ENCODE results near the gene EML1. TPM values are rescaled to one million over a fixed set of nuclear protein-coding genes. Genes with fewer than 3 reads are reported as not detected.

Gene EML1
- total RNA-seq, 1 donor from 2014 or later, result 0.68 TPM

DNA sequence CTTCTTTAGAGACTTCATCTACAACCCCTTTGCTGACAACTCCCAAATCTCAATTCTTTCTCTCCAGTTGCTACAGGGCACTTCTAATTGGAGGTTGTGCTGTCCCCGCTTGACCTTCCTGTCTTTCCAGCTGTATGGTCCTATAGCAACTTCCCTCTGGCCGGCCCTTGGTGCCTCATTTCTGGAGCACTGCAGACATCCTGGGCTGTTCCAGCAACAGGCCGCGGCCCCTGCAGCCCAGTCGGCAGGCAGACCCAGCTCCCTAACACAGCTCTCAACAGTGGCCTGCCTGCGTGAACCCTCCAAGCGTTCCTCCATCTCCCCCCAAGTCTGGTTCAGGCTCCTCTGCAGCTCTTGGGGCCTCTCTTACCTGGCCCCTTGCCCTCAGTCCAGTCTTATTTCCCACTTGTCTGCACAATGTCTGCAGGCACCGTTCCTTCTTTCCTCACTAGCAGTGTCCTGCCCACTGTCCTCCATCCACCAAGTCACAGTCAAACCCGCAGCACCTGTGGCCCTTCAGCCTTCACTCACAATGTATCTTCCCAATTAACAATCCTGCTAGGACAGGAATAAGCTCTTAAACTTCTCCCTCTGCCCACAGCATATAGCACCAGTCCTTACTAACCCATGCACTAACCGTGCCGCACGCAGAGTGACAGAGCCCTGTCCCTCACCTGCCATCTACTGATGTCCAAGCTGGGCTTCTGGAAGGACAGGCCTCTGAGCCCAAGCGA is 1.6 kb upstream of the EML1 start:
- Mint-ChIP-seq H3K4me1 (ENCODE audit: low read depth) (peaks cover 14% of the 10 kb centered on the region), H3K27me3 (ENCODE audit: low read depth) (peaks cover 39% of the 10 kb centered on the region), H3K4me3 (ENCODE audit: low read depth) (no peak overlapping the region), H3K36me3 (ENCODE audit: low read depth) (no peaks in the 10 kb centered on the region), H3K27ac (no peak overlapping the region), H3K9me3 (no peaks in the 10 kb centered on the region)
- intact Hi-C loops (cut with micrococcal nuclease), result no loop called here
- no peak for DNase-seq (ENCODE audit: low spot score)

DNA sequence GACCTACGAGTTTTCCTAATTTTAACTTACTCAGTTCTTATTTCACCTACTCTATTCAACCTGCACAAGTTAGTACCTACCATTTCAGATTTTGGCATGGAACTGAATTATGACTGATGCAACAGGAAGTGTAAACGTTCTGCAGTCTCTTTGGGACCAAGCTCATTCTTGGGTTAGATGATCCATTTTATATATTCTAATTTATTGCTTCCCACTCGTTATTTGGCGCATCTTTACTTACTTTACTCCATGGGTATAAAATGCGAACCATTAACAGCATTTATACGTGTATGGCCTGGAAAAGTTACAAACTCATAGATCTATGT is 1.0 kb upstream of the EML1 start:
- H3K27me3 Mint-ChIP-seq (ENCODE audit: low read depth), result peaks cover 44% of the 10 kb centered on the region
- H3K27ac Mint-ChIP-seq, result no peak overlapping the region
- H3K36me3 Mint-ChIP-seq (ENCODE audit: low read depth), result no peaks in the 10 kb centered on the region
- H3K4me1 Mint-ChIP-seq (ENCODE audit: low read depth), result peaks cover 14% of the 10 kb centered on the region
- intact Hi-C loops (cut with micrococcal nuclease), result no loop called here
- H3K4me3 Mint-ChIP-seq (ENCODE audit: low read depth), result peak overlapping the region; percentile 59
- no peaks in the 10 kb centered on the region for H3K9me3 Mint-ChIP-seq
- no peak for DNase-seq (ENCODE audit: low spot score)

DNA sequence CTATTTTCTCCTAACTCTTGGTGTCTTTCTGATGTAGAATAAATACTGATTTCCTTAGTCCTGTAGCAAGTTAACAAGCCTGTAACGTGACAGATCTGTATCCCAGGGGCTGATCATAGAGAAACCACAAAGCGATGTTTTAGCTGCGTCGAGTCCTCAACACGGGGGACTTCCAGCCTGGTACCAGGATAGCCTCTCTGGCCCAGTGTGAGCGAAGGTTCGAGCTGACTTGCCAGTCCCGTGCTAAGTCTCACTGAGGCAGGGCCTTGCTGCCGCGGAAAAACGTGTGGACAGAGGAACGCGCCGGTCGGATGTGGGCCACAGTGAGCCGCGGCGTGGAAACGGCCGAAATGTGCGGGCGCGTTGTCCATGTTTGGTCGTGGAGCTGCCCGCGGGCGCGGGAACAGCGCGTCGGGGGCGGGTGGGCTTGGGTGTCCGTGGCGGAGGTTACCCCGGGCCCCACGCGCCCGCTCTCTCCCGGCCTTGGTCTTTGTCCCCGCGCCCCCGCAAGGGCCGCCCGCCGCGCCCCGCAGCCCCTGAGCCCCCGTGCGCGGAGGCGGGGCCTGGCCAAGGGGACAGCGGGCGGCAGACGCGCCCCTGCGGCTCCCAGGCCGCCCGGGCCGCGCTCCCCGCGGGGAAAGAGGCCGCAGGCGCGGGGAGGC is 531 bp upstream of the EML1 start:
- Mint-ChIP-seq H3K4me3 (ENCODE audit: low read depth) (peak overlapping the region; percentile 59), H3K27ac (no peak overlapping the region), H3K4me1 (ENCODE audit: low read depth) (peaks cover 14% of the 10 kb centered on the region), H3K27me3 (ENCODE audit: low read depth) (peaks cover 47% of the 10 kb centered on the region), H3K36me3 (ENCODE audit: low read depth) (no peaks in the 10 kb centered on the region), H3K9me3 (no peaks in the 10 kb centered on the region)
- DNase-seq (ENCODE audit: low spot score), result no peak
- intact Hi-C loops (cut with micrococcal nuclease), result no loop called here

DNA sequence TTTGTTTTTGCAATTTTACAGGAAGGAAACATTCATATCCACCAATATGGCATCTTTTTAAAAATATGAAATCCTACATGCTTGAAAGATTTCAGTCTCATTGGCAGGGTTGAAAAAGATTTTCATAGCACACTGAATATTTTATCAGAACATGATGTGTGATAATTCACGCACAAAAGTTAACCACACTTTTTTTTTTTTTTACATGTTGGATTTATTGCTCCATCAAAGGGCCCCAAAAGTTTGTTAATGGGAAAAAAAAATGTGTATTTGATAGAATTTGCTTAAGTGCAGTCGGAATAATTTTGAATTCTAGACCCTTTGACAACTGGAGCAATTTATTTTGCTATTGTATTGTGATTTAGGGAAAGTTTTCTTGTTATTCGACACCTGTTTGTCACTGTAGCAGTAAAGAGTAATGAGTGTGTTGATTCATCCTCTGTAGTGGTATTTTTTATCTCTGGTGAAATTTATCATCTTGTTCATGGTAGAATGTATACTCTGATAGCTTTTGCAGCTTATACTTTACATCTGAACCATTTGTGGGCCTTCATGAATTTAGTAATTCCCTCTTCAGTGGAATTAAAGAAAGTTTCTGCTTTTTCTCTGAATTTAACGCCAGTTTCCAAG is 1.1 kb downstream of the EML1 start:
- no peak for DNase-seq (ENCODE audit: low spot score)
- Mint-ChIP-seq H3K4me1 (ENCODE audit: low read depth) (peaks cover 14% of the 10 kb centered on the region), H3K9me3 (no peaks in the 10 kb centered on the region), H3K4me3 (ENCODE audit: low read depth) (peak overlapping the region; percentile 64), H3K27me3 (ENCODE audit: low read depth) (peaks cover 54% of the 10 kb centered on the region), H3K27ac (no peak overlapping the region), H3K36me3 (ENCODE audit: low read depth) (no peaks in the 10 kb centered on the region)
- intact Hi-C loops (cut with micrococcal nuclease), result no loop called here

DNA sequence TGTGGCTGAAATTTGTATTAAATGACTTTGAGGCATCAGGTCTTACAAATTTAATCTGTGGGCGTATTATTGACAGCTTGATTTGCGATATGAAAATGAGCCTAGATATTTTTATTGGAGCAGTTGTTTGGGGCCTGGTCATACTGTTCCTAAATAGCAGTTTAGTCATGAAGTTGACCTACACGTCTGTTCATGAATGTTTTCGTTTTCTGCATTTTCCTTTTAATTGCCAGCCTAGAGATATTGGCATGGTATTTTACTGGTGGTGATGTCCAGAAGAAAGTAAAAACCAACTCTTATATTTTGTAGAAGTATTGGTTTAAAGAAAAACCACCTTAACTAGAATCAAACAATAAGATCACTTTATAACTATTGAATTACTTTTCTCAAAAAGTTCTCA is 1.8 kb downstream of the EML1 start:
- Mint-ChIP-seq H3K4me1 (ENCODE audit: low read depth) (peaks cover 8% of the 10 kb centered on the region), H3K9me3 (no peaks in the 10 kb centered on the region), H3K4me3 (ENCODE audit: low read depth) (no peak overlapping the region), H3K36me3 (ENCODE audit: low read depth) (no peaks in the 10 kb centered on the region), H3K27me3 (ENCODE audit: low read depth) (peaks cover 62% of the 10 kb centered on the region), H3K27ac (no peak overlapping the region)
- DNase-seq (ENCODE audit: low spot score), result no peak
- intact Hi-C loops (cut with micrococcal nuclease), result no loop called here

DNA sequence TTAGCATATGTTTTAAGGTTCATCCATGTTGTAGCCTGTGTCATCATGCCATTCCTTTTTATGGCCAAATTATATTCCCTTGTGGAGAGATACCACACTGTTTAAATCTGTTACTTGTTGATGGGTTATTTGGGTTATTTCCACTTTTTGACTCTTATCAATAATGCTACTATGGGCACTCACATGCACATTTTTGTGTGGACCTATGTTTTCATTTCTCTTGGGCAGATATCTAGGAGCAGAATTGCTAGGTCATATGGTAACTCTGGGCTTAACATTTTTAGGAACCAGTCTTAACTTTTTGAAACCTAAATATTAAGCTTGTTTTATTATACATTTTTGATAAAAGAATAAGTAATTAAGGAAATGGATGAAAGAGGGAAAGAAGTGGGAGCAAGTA is 4.0 kb downstream of the EML1 start:
- H3K36me3 Mint-ChIP-seq (ENCODE audit: low read depth), result no peaks in the 10 kb centered on the region
- DNase-seq (ENCODE audit: low spot score), result no peak
- no peak overlapping the region for H3K4me3 Mint-ChIP-seq (ENCODE audit: low read depth)
- H3K9me3 Mint-ChIP-seq, result no peaks in the 10 kb centered on the region
- intact Hi-C loops (cut with micrococcal nuclease), result no loop called here
- H3K27me3 Mint-ChIP-seq (ENCODE audit: low read depth), result peaks cover 62% of the 10 kb centered on the region
- no peak overlapping the region for H3K27ac Mint-ChIP-seq
- H3K4me1 Mint-ChIP-seq (ENCODE audit: low read depth), result peaks cover 3% of the 10 kb centered on the region

DNA sequence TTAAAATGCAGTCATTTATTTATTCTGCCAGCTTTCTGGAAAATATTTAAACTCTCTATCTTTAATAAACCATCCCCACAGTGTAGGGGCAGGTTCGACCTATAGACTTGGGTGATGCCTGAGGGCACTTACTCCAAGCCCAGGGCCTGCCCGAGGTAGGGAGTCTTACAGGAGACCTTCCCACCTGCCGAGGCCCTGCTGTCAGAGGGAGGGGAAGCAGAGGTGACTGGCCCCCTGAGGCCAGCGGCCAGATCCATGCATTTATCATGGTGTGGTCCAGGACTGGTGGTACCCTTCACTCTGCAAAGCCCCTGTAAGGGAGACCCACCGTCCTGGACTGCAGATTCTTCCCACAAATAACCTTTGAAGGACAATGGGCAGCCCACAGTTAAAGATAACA is 7.6 kb downstream of the EML1 start:
- H3K4me3 Mint-ChIP-seq (ENCODE audit: low read depth), result no peak overlapping the region
- H3K36me3 Mint-ChIP-seq (ENCODE audit: low read depth), result no peaks in the 10 kb centered on the region
- H3K9me3 Mint-ChIP-seq, result no peaks in the 10 kb centered on the region
- no peak overlapping the region for H3K27ac Mint-ChIP-seq
- DNase-seq (ENCODE audit: low spot score), result no peak
- peaks cover 45% of the 10 kb centered on the region for H3K27me3 Mint-ChIP-seq (ENCODE audit: low read depth)
- H3K4me1 Mint-ChIP-seq (ENCODE audit: low read depth), result no peaks in the 10 kb centered on the region
- intact Hi-C loops (cut with micrococcal nuclease), result no loop called here

DNA sequence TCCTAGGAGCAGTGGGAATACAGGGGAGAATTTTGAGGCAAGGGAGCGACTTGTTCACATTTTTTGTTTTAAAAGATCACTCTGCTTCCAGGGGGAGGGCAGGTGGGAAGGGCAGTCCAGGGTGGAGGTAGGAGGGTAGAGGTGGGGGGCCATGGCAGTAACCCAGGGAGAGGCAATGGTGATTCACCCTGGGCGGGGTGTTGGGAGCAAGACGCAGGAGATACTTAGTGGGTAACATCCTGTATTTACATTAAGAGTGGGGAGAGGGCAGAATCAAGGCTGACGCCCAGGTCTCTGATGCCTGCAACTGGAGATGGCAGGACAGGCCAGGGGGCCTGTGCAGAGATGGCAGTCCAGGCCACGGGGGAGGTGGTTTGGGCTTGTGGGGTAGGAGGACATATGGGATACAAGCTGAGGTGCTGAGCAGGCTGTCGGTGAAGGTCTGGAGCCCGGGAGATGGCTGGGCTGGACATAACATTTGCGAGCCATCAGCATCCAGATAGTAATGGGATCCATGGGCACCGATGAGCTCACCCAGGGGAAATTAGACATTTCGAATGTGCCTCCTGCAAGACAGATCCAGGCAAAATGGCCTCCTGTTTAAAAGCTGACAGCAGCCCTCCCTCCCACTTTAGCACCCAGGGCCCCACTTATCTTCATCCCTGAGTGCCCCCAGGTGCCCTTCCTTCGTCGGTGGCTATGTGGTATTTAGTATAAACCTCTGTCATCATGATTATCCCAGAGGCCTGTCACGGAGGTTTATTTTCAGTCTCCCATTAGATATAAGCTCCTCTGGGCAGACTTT is 9.3 kb downstream of the EML1 start:
- H3K27me3 Mint-ChIP-seq (ENCODE audit: low read depth), result peaks cover 33% of the 10 kb centered on the region
- intact Hi-C loops (cut with micrococcal nuclease), result no loop called here
- H3K4me3 Mint-ChIP-seq (ENCODE audit: low read depth), result no peak overlapping the region
- no peaks in the 10 kb centered on the region for H3K4me1 Mint-ChIP-seq (ENCODE audit: low read depth)
- H3K9me3 Mint-ChIP-seq, result no peaks in the 10 kb centered on the region
- no peaks in the 10 kb centered on the region for H3K36me3 Mint-ChIP-seq (ENCODE audit: low read depth)
- no peak for DNase-seq (ENCODE audit: low spot score)
- H3K27ac Mint-ChIP-seq, result no peak overlapping the region

DNA sequence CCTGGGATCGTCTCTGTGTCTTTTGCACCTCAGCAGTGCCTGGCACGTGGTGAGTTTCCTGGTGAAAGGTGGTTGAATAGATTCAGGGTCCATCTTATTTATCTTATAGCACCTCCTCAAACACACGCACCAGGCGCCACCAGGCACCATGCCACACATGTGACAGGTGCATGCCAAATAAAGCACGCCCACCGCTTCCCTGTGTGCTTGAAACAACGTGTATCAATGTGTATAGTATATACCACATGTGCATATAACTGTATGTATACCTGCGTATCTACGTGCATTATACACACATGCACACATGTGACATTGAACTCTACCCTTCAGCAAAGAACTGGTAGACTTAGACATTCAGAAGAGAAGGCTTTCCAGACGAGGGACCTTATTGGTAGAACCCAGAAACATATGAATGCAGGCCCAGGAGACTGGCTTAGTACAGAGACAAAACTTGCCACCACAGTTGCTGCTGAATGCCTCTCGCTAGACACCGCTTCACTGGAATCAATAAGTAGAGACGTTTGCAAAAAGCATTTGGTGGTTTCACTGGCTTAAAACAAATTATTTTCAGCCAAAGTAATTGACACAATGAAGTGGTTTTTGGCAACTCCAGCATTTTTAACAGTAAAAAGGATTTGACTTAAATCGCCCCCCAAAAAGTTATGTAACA is 10.0 kb downstream of the EML1 start:
- no peak overlapping the region for H3K27ac Mint-ChIP-seq
- intact Hi-C loops (cut with micrococcal nuclease), result no loop called here
- no peak overlapping the region for H3K4me3 Mint-ChIP-seq (ENCODE audit: low read depth)
- H3K27me3 Mint-ChIP-seq (ENCODE audit: low read depth), result peaks cover 30% of the 10 kb centered on the region
- H3K36me3 Mint-ChIP-seq (ENCODE audit: low read depth), result no peaks in the 10 kb centered on the region
- H3K9me3 Mint-ChIP-seq, result no peaks in the 10 kb centered on the region
- H3K4me1 Mint-ChIP-seq (ENCODE audit: low read depth), result no peaks in the 10 kb centered on the region
- no peak for DNase-seq (ENCODE audit: low spot score)

DNA sequence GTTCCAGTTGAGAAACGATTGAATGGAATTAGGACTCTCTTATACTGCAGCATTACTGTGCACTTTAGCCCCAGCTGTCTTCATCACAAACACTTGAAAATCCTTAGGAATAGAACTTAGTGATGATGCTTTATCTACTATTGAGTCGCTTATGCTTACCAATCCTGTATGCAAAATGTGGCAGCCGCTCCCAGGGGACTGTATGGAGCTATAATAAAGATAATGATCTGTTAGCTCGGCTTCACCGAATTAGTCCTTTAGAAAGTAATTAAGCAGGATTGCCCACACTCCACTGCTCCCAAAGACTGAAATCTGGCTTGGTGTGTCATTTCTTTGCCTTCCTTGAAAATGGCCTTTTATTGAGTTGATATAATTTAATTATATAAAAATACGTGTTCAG is 10.6 kb downstream of the EML1 start:
- H3K27me3 Mint-ChIP-seq (ENCODE audit: low read depth), result peaks cover 30% of the 10 kb centered on the region

DNA sequence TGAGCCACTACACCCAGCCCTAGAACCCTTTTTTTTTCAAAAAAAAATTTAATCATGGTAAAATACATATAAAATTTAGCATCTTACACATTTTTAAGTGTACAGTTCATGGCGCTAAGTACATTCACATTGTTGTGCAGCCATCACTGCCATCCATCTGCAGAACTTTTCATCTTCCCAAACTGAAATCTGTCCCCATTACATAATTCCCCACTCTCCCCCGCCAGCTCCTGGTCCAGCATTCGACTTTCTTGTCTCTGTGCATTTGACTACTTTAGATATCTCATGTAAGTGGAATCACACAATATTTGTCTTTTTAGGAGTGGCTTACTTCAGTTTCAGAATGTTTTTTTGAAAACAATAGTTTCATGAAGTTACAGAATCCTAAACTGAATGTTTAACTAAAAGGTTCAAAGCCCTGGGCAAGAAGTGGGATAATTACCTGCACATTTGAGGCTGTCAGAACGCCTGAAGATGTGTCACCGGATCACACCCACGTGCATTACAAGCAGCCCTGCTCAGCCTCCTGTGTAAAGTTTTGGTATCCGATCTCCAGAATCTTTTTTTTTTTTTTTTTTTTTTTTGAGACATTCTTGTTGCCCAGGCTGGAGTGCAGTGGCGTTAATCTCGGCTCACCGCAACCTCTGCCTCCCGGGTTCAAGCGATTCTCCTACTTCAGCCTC is 12.7 kb downstream of the EML1 start:
- no peaks in the 10 kb centered on the region for H3K36me3 Mint-ChIP-seq (ENCODE audit: low read depth)
- H3K4me1 Mint-ChIP-seq (ENCODE audit: low read depth), result no peaks in the 10 kb centered on the region
- no peak for DNase-seq (ENCODE audit: low spot score)
- peaks cover 24% of the 10 kb centered on the region for H3K27me3 Mint-ChIP-seq (ENCODE audit: low read depth)
- H3K4me3 Mint-ChIP-seq (ENCODE audit: low read depth), result no peak overlapping the region
- intact Hi-C loops (cut with micrococcal nuclease), result no loop called here
- H3K9me3 Mint-ChIP-seq, result no peaks in the 10 kb centered on the region
- H3K27ac Mint-ChIP-seq, result no peak overlapping the region

More for the DNA sequence above, 10.6 kb downstream of the EML1 start:
- Mint-ChIP-seq H3K4me3 (ENCODE audit: low read depth) (no peak overlapping the region), H3K4me1 (ENCODE audit: low read depth) (no peaks in the 10 kb centered on the region), H3K27ac (no peak overlapping the region), H3K36me3 (ENCODE audit: low read depth) (no peaks in the 10 kb centered on the region), H3K9me3 (no peaks in the 10 kb centered on the region)
- DNase-seq (ENCODE audit: low spot score), result no peak
- intact Hi-C loops (cut with micrococcal nuclease), result no loop called here

DNA sequence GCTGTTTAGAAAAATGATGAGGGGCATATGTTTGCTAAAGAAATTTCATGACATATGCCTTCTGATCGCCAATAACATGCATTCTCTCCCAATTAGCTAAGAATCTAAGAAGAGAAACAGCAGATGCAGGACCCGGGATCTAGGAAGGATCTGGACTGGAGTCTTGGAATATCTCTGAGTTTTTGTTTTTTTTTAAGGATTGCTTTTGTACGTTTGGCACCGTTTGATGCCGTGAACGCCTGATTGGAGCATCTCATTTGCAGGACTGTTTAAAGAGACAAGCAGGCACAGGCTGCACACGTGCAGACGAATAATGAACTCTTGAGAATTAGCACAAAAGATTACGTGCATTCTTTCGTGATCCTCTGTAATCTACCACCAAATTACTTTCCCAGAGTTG is 13.6 kb downstream of the EML1 start:
- Mint-ChIP-seq H3K4me1 (ENCODE audit: low read depth) (no peaks in the 10 kb centered on the region), H3K4me3 (ENCODE audit: low read depth) (no peak overlapping the region), H3K36me3 (ENCODE audit: low read depth) (no peaks in the 10 kb centered on the region), H3K27ac (no peak overlapping the region), H3K9me3 (no peaks in the 10 kb centered on the region), H3K27me3 (ENCODE audit: low read depth) (peaks cover 23% of the 10 kb centered on the region)
- intact Hi-C loops (cut with micrococcal nuclease), result no loop called here
- DNase-seq (ENCODE audit: low spot score), result no peak
